Suprapubic skin (tissue), 4 donors: Measurements from ENCODE around the gene ZNF577. TPM values are rescaled to one million over a fixed set of nuclear protein-coding genes. Genes with fewer than 3 reads are reported as not detected.

Experiments used
- DNase-seq, 2 donors: peaks; one replicate each; pipeline ENCODE4 v3.0.0-alpha.2; 2019; ENCODE audit warnings: low spot score in 2 of 2
- H3K27ac ChIP-seq: fragments of 200-600 bp; sonication (generic); one replicate; pipeline ENCODE4 v1.5.1; 2019
- H3K27me3 ChIP-seq: fragments of 200-600 bp; sonication (generic); one replicate; pipeline ENCODE4 v1.5.1; 2019
- H3K36me3 ChIP-seq: fragments of 200-600 bp; sonication (generic); one replicate; pipeline ENCODE4 v1.5.1; 2019
- H3K4me1 ChIP-seq: fragments of 200-600 bp; sonication (generic); one replicate; pipeline ENCODE4 v1.5.1; 2019
- H3K4me3 ChIP-seq: fragments of 200-600 bp; sonication (generic); one replicate; pipeline ENCODE4 v1.5.1; 2019; ENCODE audit warnings: mild to moderate bottlenecking
- H3K9me3 ChIP-seq: fragments of 200-600 bp; sonication (generic); one replicate; pipeline ENCODE4 v1.5.1; 2019
- EP300 ChIP-seq: sonication (generic); formaldehyde crosslinking; IDR thresholded peaks from one replicate; pipeline ENCODE4 v1.6.1; 2017; ENCODE audit warnings: antibody characterized with exemption
- POLR2A ChIP-seq, 2 donors: fragments of 450-650 bp; IDR thresholded peaks; one replicate each; pipeline ENCODE4 v1.6.1; 2017; ENCODE audit warnings: antibody characterized with exemption in 2 of 2, mild to moderate bottlenecking in 2 of 2, moderate library complexity in 2 of 2
- POLR2AphosphoS5 ChIP-seq, 3 donors: sonication (generic); formaldehyde crosslinking; IDR thresholded peaks; one replicate each; pipeline ENCODE4 v1.6.1; 2017; ENCODE audit warnings: antibody characterized with exemption in 3 of 3
- WGBS: methylation state at CpG from one replicate; pipeline ENCODE4 v1.1.5; 2018; 5-methylcytosine and 5-hydroxymethylcytosine counted together
- total RNA-seq, 4 donors: library from RNA; depleted of rRNA; stranded (reverse); fragments of >200 nt; gene quantifications; one replicate each; pipeline ENCODE4 v1.1.0, GENCODE V29; 2016
- TF ChIP-seq, protein P1 (sequence below), 2 donors: fragments of 200-600 bp in 1 of 2; fragments of 450-650 bp in 1 of 2; sonication (generic) in 1 of 2; IDR thresholded peaks; one replicate each; pipeline ENCODE4 v1.5.1; 2016 to 2019; ENCODE audit warnings: antibody characterized with exemption in 2 of 2, mild to moderate bottlenecking in 1 of 2, moderate library complexity in 1 of 2

ZNF577 gene
- total RNA-seq, 4 donors from 2014 or later: 8.5 to 47.5 (median 17.9) TPM

DNA sequence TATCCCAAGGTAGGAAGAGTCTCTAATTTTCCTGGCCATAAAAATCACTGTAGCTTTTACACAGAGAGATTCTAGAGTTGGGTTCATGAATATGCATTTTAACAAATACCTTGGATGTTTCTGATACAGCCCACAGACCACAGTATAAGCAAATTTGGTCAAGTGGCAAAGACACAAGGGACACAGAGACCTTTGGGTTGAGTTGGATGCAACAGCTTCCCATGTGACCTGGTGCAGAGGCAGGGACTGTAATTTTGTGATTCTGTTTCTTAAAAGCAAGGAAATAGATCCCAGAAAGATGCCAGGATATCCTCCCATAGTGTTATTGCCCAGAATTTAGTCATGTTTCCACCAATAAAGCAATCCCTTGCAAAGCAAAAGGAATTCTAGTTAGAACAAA lies 65.8 kb downstream of the ZNF577 start:
- Histone ChIP-seq H3K27ac (no peak overlapping the region), H3K9me3 (no peaks in the 10 kb centered on the region), H3K27me3 (no peaks in the 10 kb centered on the region), H3K4me3 (no peak overlapping the region), H3K4me1 (no peaks in the 10 kb centered on the region), H3K36me3 (no peaks in the 10 kb centered on the region)
- DNase-seq: no peak
- TF ChIP-seq, protein P1, sequence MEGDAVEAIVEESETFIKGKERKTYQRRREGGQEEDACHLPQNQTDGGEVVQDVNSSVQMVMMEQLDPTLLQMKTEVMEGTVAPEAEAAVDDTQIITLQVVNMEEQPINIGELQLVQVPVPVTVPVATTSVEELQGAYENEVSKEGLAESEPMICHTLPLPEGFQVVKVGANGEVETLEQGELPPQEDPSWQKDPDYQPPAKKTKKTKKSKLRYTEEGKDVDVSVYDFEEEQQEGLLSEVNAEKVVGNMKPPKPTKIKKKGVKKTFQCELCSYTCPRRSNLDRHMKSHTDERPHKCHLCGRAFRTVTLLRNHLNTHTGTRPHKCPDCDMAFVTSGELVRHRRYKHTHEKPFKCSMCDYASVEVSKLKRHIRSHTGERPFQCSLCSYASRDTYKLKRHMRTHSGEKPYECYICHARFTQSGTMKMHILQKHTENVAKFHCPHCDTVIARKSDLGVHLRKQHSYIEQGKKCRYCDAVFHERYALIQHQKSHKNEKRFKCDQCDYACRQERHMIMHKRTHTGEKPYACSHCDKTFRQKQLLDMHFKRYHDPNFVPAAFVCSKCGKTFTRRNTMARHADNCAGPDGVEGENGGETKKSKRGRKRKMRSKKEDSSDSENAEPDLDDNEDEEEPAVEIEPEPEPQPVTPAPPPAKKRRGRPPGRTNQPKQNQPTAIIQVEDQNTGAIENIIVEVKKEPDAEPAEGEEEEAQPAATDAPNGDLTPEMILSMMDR (IDR thresholded peaks at IDR 0.05): no peak
- no peak for TF ChIP-seq EP300

DNA sequence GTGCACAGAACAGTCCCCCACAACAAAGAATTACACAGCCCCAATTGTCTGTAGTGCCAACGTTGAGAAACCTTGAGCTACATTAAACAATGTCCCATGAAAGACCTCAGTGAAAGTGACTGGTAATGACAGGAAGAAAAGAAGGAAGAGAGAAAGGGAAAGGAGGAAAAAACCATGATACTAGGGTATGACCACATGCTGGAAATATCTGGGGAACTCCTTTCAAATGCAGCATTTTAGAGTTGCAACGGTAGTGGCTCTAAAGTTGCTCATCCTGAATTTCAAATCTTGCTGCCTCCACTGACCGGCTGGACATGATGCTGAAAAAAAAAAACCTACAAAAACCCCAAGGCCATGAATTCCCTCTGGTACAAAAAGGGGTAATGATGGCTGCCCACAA lies 66.3 kb downstream of the ZNF577 start:
- H3K9me3 ChIP-seq: no peaks in the 10 kb centered on the region
- TF ChIP-seq EP300 (no peak), POLR2AphosphoS5 (IDR thresholded peaks at IDR 0.05) (no peak), POLR2A (IDR thresholded peaks at IDR 0.05) (no peak)
- TF ChIP-seq, protein P1 (IDR thresholded peaks at IDR 0.05): no peak
- H3K36me3 ChIP-seq: no peaks in the 10 kb centered on the region
- no peak for DNase-seq
- H3K27me3 ChIP-seq: no peaks in the 10 kb centered on the region
- no peak overlapping the region for H3K4me3 ChIP-seq
- no peaks in the 10 kb centered on the region for H3K4me1 ChIP-seq
- 65% methylated on average over 3 of the region's 3 CpGs for WGBS
- H3K27ac ChIP-seq: no peak overlapping the region

Other genes starting within 250 kb of the ZNF577 start
- gene SIGLEC14, start 241.1 kb downstream of the ZNF577 start, total RNA-seq: under 1 TPM in 3 of 4 donors, not detected in 1; 0.30 to 0.72 (median 0.36) TPM
- 10 to 100 TPM in 1 of 4 donors, 1 to 10 TPM in 3; 3.1 to 23.2 (median 7.8) TPM for gene SPACA6, start 194.6 kb downstream of the ZNF577 start, total RNA-seq
- gene HAS1, start 164.0 kb downstream of the ZNF577 start, total RNA-seq: 1 to 10 TPM in 3 of 4 donors, not detected in 1; 2.2 to 9.8 (median 4.4) TPM
- gene FPR1, start 136.1 kb downstream of the ZNF577 start, total RNA-seq: 1 to 10 TPM in 2 of 4 donors, under 1 TPM in 2; 0.60 to 1.7 (median 1.0) TPM
- under 1 TPM in 1 of 4 donors, not detected in 3; 0.34 TPM for gene FPR2, start 126.8 kb downstream of the ZNF577 start, total RNA-seq
- 1 to 10 TPM in 3 of 4 donors, under 1 TPM in 1; 0.81 to 2.9 (median 2.1) TPM for gene FPR3, start 92.8 kb downstream of the ZNF577 start, total RNA-seq
- 10 to 100 TPM in 3 of 4 donors, 1 to 10 TPM in 1; 9.0 to 19.7 (median 14.3) TPM for gene ZNF649, start 17.1 kb upstream of the ZNF577 start, total RNA-seq
- 1 to 10 TPM; 2.2 to 4.4 (median 3.0) TPM for gene ZNF613, start 39.5 kb upstream of the ZNF577 start, total RNA-seq
- 10 to 100 TPM in 2 of 4 donors, 1 to 10 TPM in 2; 7.0 to 15.9 (median 11.9) TPM for gene ZNF350, start 98.9 kb upstream of the ZNF577 start, total RNA-seq
- gene ZNF615, start 120.3 kb upstream of the ZNF577 start, total RNA-seq: 10 to 100 TPM; 10.2 to 19.6 (median 13.6) TPM
- gene ZNF614, start 140.4 kb upstream of the ZNF577 start, total RNA-seq: 1 to 10 TPM; 4.1 to 8.5 (median 4.6) TPM
- 10 to 100 TPM in 3 of 4 donors, 1 to 10 TPM in 1; 5.6 to 41.1 (median 13.4) TPM for gene ZNF432, start 160.9 kb upstream of the ZNF577 start, total RNA-seq
- 10 to 100 TPM; 12.4 to 33.7 (median 18.6) TPM for gene ZNF841, start 207.8 kb upstream of the ZNF577 start, total RNA-seq